H1 (cell line): ENCODE data around the gene INF2. TPM values are rescaled to one million over a fixed set of nuclear protein-coding genes. Genes with fewer than 3 reads are reported as not detected.

Source experiments
- ASH2L ChIP-seq: fragments of 200-600, 300-600 bp; sonication (generic); IDR thresholded peaks from one replicate; pipeline ENCODE4 v1.7.1; 2017; ENCODE audit warnings: low read length
- ATF2 ChIP-seq: IDR thresholded peaks from 2 replicates; pipeline ENCODE4 v1.6.1; 2012; ENCODE audit warnings: low read length, inconsistent platforms
- ATF3 ChIP-seq: IDR thresholded peaks from 2 replicates; pipeline ENCODE4 v1.6.1; 2011; ENCODE audit warnings: low read depth, mild to moderate bottlenecking, low read length; ENCODE audit not compliant: insufficient read depth
- BACH1 ChIP-seq: IDR thresholded peaks from 2 replicates; pipeline ENCODE4 v1.6.1; 2012; ENCODE audit warnings: low read length, improper control_type of control experiment
- BCL11A ChIP-seq, 2 experiments: IDR thresholded peaks; one replicate each; pipeline ENCODE4 v1.6.1; 2011; ENCODE audit warnings: low read depth in 2 of 2, low read length in 2 of 2, mild to moderate bottlenecking in 2 of 2
- CHD2 ChIP-seq: IDR thresholded peaks from 2 replicates; pipeline ENCODE4 v1.6.1; 2012; ENCODE audit warnings: low read length, improper control_type of control experiment
- CREB1 ChIP-seq: IDR thresholded peaks from 2 replicates; pipeline ENCODE4 v1.6.1; 2012; ENCODE audit warnings: inconsistent platforms
- EP300 ChIP-seq, 2 experiments: IDR thresholded peaks; 1 replicate in 1 of 2; 2 replicates in 1 of 2; pipeline ENCODE4 v1.6.1; 2011 to 2012; ENCODE audit warnings: low read depth in 2 of 2, low read length in 2 of 2, mild to moderate bottlenecking in 2 of 2, borderline replicate concordance in 1 of 2, inconsistent platforms in 1 of 2, moderate library complexity in 1 of 2
- GTF2F1 ChIP-seq: IDR thresholded peaks from 2 replicates; pipeline ENCODE4 v1.6.1; 2012; ENCODE audit warnings: low read depth, low read length, improper control_type of control experiment, borderline replicate concordance
- MAFK ChIP-seq: IDR thresholded peaks from 2 replicates; pipeline ENCODE4 v1.6.1; 2012; ENCODE audit warnings: low read depth, mild to moderate bottlenecking, improper control_type of control experiment, low read length
- PHF8 ChIP-seq: fragments of 200-600 bp; sonication (generic); conservative IDR thresholded peaks from 2 replicates; pipeline ENCODE4 v1.7.1; 2012; ENCODE audit warnings: low read depth, mild to moderate bottlenecking, inconsistent platforms, low read length, moderate library complexity
- RAD21 ChIP-seq, 2 experiments: IDR thresholded peaks in 1 of 2; conservative IDR thresholded peaks in 1 of 2; 2 replicates each; pipeline ENCODE4 v1.6.1; 2011; ENCODE audit warnings: low read depth in 2 of 2, low read length in 2 of 2, improper control_type of control experiment in 1 of 2, inconsistent platforms in 1 of 2, mild to moderate bottlenecking in 1 of 2, moderate library complexity in 1 of 2
- RBBP5 ChIP-seq: IDR thresholded peaks from 2 replicates; pipeline ENCODE4 v1.7.1; 2012; ENCODE audit warnings: low read depth, mild to moderate bottlenecking, inconsistent platforms, low read length, moderate library complexity, borderline replicate concordance
- RFX5 ChIP-seq: IDR thresholded peaks from 2 replicates; pipeline ENCODE4 v1.6.1; 2011; ENCODE audit warnings: low read depth, low read length, improper control_type of control experiment, borderline replicate concordance
- RNF2 ChIP-seq: fragments of 200-900, 300-1000 bp; sonication (generic); IDR thresholded peaks from 2 replicates; pipeline ENCODE4 v1.7.1; 2016; ENCODE audit warnings: borderline replicate concordance, low read depth, mild to moderate bottlenecking, antibody characterized with exemption, low read length; ENCODE audit not compliant: poor library complexity, severe bottlenecking; ENCODE audit errors: missing control alignments
- SP2 ChIP-seq: IDR thresholded peaks from 2 replicates; pipeline ENCODE4 v1.6.1; 2012; ENCODE audit warnings: mild to moderate bottlenecking, low read length, inconsistent platforms
- SUZ12 ChIP-seq: fragments of 200-600 bp; sonication (generic); IDR thresholded peaks from 2 replicates; pipeline ENCODE4 v1.6.1; 2012; ENCODE audit warnings: mild to moderate bottlenecking, inconsistent platforms, low read length, moderate library complexity, mixed read lengths
- TAF1 ChIP-seq: IDR thresholded peaks from 2 replicates; pipeline ENCODE4 v1.6.1; 2011; ENCODE audit warnings: mild to moderate bottlenecking, low read depth, low read length
- TAF7 ChIP-seq: optimal IDR thresholded peaks from 2 replicates; pipeline ENCODE3; 2011; ENCODE audit warnings: low read depth, mild to moderate bottlenecking, inconsistent platforms, low read length, moderate library complexity, borderline replicate concordance
- TEAD4 ChIP-seq: IDR thresholded peaks from 2 replicates; pipeline ENCODE4 v1.6.1; 2012; ENCODE audit warnings: low read depth, low read length, inconsistent platforms, mixed read lengths
- polyA plus RNA-seq, 7 experiments: library from polyadenylated mRNA; depleted of rRNA in 3 of 7; stranded (reverse) in 5 of 7; unstranded in 2 of 7; fragments of >200 nt in 5 of 7; fragments of 200-250 nt in 2 of 7; gene quantifications; 1 replicate in 5 of 7; 2 replicates in 1 of 7; 4 replicates in 1 of 7; pipeline versions ENCODE4 v1.2.1 to v1.2.3, GENCODE V29; 2011 to 2013; ENCODE audit warnings: missing spikeins in 2 of 7, mixed read lengths in 2 of 7
- total RNA-seq: library from RNA; stranded (reverse); fragmentation: NEBNext Ultra II Directional; extraction: Animal tissue kit (Norgen Biotek cat#: 25700); gene quantifications from 2 replicates; pipeline ENCODE4 v1.2.1, GENCODE V29; 2021

The INF2 gene
- total and polyA plus RNA-seq, 2 of the 8 experiments (the other 6 are each of a cell fraction or from before 2014, with no cell fraction given) = 29.1 to 59.5 TPM

DNA sequence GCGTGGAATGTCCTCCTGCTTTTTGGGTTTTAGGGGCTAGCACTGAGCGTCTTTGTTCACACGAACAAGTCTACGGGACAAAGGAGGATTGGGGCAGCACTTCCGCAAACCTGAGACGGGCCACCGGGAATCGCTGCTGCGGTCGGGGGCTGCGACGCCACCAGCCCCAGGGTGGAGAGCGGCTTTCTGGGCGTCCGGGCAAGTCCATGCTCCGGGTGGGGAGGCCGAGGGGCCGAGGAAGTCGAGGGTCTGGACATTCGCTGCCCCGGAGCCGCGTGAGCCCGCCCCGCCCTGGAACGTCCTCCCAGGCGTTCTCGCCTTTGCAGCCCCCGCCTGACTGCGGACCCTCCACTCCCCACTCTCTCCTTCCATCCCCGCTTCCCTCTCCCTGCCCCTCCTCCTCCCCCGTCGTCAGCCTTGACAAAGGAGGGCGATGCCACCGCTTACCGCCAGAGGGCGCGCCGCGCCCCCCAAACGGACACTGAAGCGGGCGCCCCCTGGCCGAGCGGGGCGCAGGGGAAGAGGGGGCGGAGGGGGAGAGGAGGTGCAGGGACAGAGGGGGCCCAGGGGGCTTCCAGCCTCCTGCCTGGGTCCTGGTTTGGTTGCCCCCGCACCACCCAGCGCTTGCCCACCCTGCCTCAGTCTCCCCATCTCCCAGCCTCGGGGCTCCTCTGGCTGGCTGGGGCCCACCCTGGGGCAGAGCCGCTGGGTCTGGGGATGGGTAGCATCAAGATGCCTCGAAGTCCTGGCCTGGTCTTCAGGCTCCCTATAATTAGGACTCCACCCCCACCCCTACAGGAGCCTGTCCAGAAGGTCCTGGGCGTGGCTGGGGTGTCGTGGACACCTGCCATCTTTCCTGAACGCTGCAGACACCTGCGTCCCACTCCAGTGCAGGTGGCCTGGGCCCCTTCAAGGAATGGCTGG is 39.1 kb upstream of the INF2 start (continued):
- TF ChIP-seq ATF3 (peak; percentile 50; the same call in 1 of the 2 replicates), SP2 (no peak), CHD2 (no peak), EP300 (IDR thresholded peaks at IDR 0.05; ENCODE audit: borderline replicate concordance in 1 of 2, low read depth in 2 of 2, low read length in 2 of 2) (peak in 1 of 2 experiments; percentile 35; a peak in 1 of 3 replicates), SUZ12 (no peak; the same call in 1 of the 2 replicates), TEAD4 (no peak), RNF2 (no peak), RAD21 (IDR thresholded peaks at IDR 0.05 in 1 of 2, conservative IDR thresholded peaks at IDR 0.05 in 1 of 2; ENCODE audit: low read depth in 2 of 2, low read length in 2 of 2) (peak; percentile 87 to 95), ASH2L (peak; percentile 95), BCL11A (IDR thresholded peaks at IDR 0.05; ENCODE audit: low read depth in 2 of 2, low read length in 2 of 2) (no peak), BACH1 (0 out of 2 replicates have a peak, but pooled peaks have one; percentile 27), GTF2F1 (no peak), RBBP5 (peak; percentile 90; the same call in 1 of the 2 replicates), TAF1 (0 out of 2 replicates have a peak, but pooled peaks have one; percentile 25), RFX5 (no peak), MAFK (no peak), PHF8 (peak; percentile 59), ATF2 (no peak), CREB1 (0 out of 2 replicates have a peak, but pooled peaks have one; percentile 37), TAF7 (peak; percentile 85)
